Gastroesophageal sphincter (tissue), 3 donors: ENCODE results near the gene HHAT.

ENCODE experiments used
- CTCF ChIP-seq, 4 experiments: fragments of 200-600 bp in 2 of 4; fragments of 450-650 bp in 2 of 4; sonication (generic) in 1 of 4; IDR thresholded peaks; one replicate each; pipeline ENCODE4 v1.5.1; 2017 to 2019; ENCODE audit warnings: antibody characterized with exemption in 4 of 4, mild to moderate bottlenecking in 2 of 4, moderate library complexity in 2 of 4
- EP300 ChIP-seq: sonication (generic); formaldehyde crosslinking; IDR thresholded peaks from one replicate; pipeline ENCODE4 v1.6.1; 2017; ENCODE audit warnings: antibody characterized with exemption, mild to moderate bottlenecking
- POLR2A ChIP-seq, 2 donors: fragments of 450-650 bp; IDR thresholded peaks; one replicate each; pipeline ENCODE4 v1.6.1; 2017; ENCODE audit warnings: antibody characterized with exemption in 2 of 2, mild to moderate bottlenecking in 2 of 2, moderate library complexity in 1 of 2
- POLR2AphosphoS5 ChIP-seq: sonication (generic); formaldehyde crosslinking; IDR thresholded peaks from one replicate; pipeline ENCODE4 v1.6.1; 2017; ENCODE audit warnings: antibody characterized with exemption

DNA sequence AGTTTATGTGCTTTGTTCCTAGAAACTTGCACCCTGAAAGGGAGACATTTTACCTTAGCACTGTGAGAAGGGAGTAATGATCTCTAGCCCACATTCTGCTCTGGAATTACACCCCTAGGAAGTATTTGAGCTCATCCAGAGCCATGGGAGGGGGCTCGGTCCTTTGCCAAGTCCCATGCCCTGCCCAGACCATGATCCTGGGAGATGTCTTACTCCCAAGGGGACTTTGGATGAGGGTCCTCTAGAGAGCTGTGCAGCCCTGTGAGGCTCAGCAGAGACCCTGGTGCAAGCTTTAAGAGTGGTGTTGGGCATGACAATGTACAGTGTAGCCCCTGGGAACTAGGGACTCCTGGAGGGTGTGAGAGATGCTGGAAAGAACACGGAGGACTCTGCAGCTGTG, 241.4 kb downstream of the HHAT start:
- TF ChIP-seq POLR2AphosphoS5 (no peak), EP300 (no peak), CTCF (IDR thresholded peaks at IDR 0.05) (no peak), POLR2A (IDR thresholded peaks at IDR 0.05) (no peak)
